Endothelial cell of umbilical vein (primary cell): ENCODE data around the gene ZNF74. TPM values are rescaled to one million over a fixed set of nuclear protein-coding genes. Genes with fewer than 3 reads are reported as not detected.

Experiments used
- BruUV-seq: library from RNA; stranded (reverse); fragments of 400-500 nt; replicated peaks from 2 replicates; lab custom pipeline; 2021; lab: Mats Ljungman, UMichigan
- CTCF ChIA-PET: fragments of 300-600, 350-600 bp; sonication (Branson Sonifier 250); formaldehyde crosslinking; loops from one replicate; lab custom pipeline; 2021; ENCODE audit warnings: antibody characterized with exemption, inconsistent platforms; lab: Charles Lee
- POLR2A ChIA-PET: fragments of 300-600, 350-600 bp; sonication (Branson Sonifier 250); formaldehyde crosslinking; loops from one replicate; lab custom pipeline; 2021; ENCODE audit warnings: antibody characterized with exemption, inconsistent platforms; lab: Charles Lee
- DNase-seq: peaks from one replicate; pipeline ENCODE4 v3.0.0-alpha.2; 2011; ENCODE audit warnings: low read depth, low spot score
- FAIRE-seq: peaks from 2 replicates; lab custom pipeline; 2011; peaks lifted over from hg19 to GRCh38; lab: Jason Lieb, UNC
- H2AFZ ChIP-seq: 2 replicates; pipeline ENCODE4 v1.6.0; 2012; ENCODE audit warnings: low read depth, low read length, control low read depth, inconsistent platforms
- H3K27ac ChIP-seq: 2 replicates; pipeline ENCODE4 v1.5.1; 2011; ENCODE audit warnings: low read depth, mild to moderate bottlenecking, control low read depth, low read length, moderate library complexity; ENCODE audit not compliant: insufficient read depth
- H3K27me3 ChIP-seq, 2 experiments: 2 replicates each; pipeline versions ENCODE4 v1.6.0 to v1.6.1; 2011; ENCODE audit warnings: low read length in 2 of 2, mixed read lengths in 1 of 2; ENCODE audit not compliant: control insufficient read depth in 2 of 2, insufficient read depth in 2 of 2
- H3K36me3 ChIP-seq, 2 experiments: 2 replicates in 1 of 2; 3 replicates in 1 of 2; pipeline ENCODE4 v1.5.1; 2011; ENCODE audit warnings: low read length in 2 of 2, mild to moderate bottlenecking in 1 of 2, moderate library complexity in 1 of 2; ENCODE audit not compliant: control insufficient read depth in 2 of 2, insufficient read depth in 2 of 2; ENCODE audit errors: extremely low read depth in 1 of 2
- H3K4me1 ChIP-seq: 3 replicates; pipeline ENCODE4 v1.5.1; 2011; ENCODE audit warnings: mild to moderate bottlenecking, low read length; ENCODE audit not compliant: control insufficient read depth, insufficient read depth; ENCODE audit errors: extremely low read depth
- H3K4me2 ChIP-seq: 2 replicates; pipeline ENCODE4 v1.6.1; 2011; ENCODE audit warnings: low read length, control low read depth, mixed read lengths; ENCODE audit not compliant: insufficient read depth
- H3K4me3 ChIP-seq, 3 experiments: fragments of 200-600 bp in 1 of 3; sonication (generic), shearing (Covaris generic) in 1 of 3; replicated peaks in 1 of 3; 2 replicates each; pipeline ENCODE4 v1.5.1; 2011 to 2016; ENCODE audit warnings: control low read depth in 3 of 3, low read length in 3 of 3, mild to moderate bottlenecking in 2 of 3, inconsistent platforms in 1 of 3, low read depth in 1 of 3, moderate library complexity in 1 of 3; ENCODE audit not compliant: insufficient read depth in 1 of 3
- H3K79me2 ChIP-seq: 2 replicates; pipeline ENCODE4 v1.6.0; 2012; ENCODE audit warnings: low read length, inconsistent platforms; ENCODE audit not compliant: control insufficient read depth, insufficient read depth
- H3K9ac ChIP-seq: replicated peaks from 2 replicates; pipeline ENCODE3; 2011; ENCODE audit warnings: low read length, control low read depth; ENCODE audit not compliant: insufficient read depth; ENCODE audit errors: extremely low read depth
- H3K9me1 ChIP-seq: replicated peaks from 3 replicates; pipeline ENCODE4 v1.6.0; 2011; ENCODE audit warnings: mild to moderate bottlenecking, low read length; ENCODE audit not compliant: control insufficient read depth, insufficient read depth; ENCODE audit errors: extremely low read depth
- H3K9me3 ChIP-seq: replicated peaks from 2 replicates; pipeline ENCODE4 v1.5.1; 2012; ENCODE audit warnings: low read length, inconsistent platforms; ENCODE audit not compliant: control insufficient read depth, insufficient read depth
- H4K20me1 ChIP-seq: replicated peaks from 2 replicates; pipeline ENCODE3; 2011; ENCODE audit warnings: mild to moderate bottlenecking, low read length; ENCODE audit not compliant: control insufficient read depth, insufficient read depth; ENCODE audit errors: extremely low read depth
- CTCF ChIP-seq, 2 donors: IDR thresholded peaks; 1 replicate in 1 of 2; 2 replicates in 1 of 2; pipeline ENCODE4 v1.5.1; 2011; ENCODE audit warnings: low read length in 2 of 2, mild to moderate bottlenecking in 2 of 2, moderate library complexity in 2 of 2, control low read depth in 1 of 2, inconsistent platforms in 1 of 2, low read depth in 1 of 2; ENCODE audit not compliant: insufficient read depth in 1 of 2; ENCODE audit errors: extremely low read depth in 1 of 2
- EZH2 ChIP-seq: IDR thresholded peaks from 2 replicates; pipeline ENCODE4 v1.6.1; 2012; ENCODE audit warnings: borderline replicate concordance, low read depth, mild to moderate bottlenecking, moderate library complexity, low read length, inconsistent platforms; ENCODE audit not compliant: severe bottlenecking
- FOS ChIP-seq: IDR thresholded peaks from 2 replicates; pipeline ENCODE4 v1.6.1; 2011; ENCODE audit warnings: mild to moderate bottlenecking, low read length, moderate library complexity, borderline replicate concordance; ENCODE audit not compliant: insufficient read depth
- GATA2 ChIP-seq: IDR thresholded peaks from 2 replicates; pipeline ENCODE4 v1.7.0; 2011; ENCODE audit warnings: low read depth, mild to moderate bottlenecking, moderate library complexity, mixed read lengths, low read length; ENCODE audit not compliant: insufficient read length, insufficient read depth
- JUN ChIP-seq: IDR thresholded peaks from 2 replicates; pipeline ENCODE4 v1.6.1; 2011; ENCODE audit warnings: borderline replicate concordance, low read depth; ENCODE audit not compliant: insufficient read length, insufficient read depth
- MAX ChIP-seq: IDR thresholded peaks from 2 replicates; pipeline ENCODE4 v1.6.1; 2011; ENCODE audit not compliant: insufficient read depth, insufficient read length
- MYC ChIP-seq: IDR thresholded peaks from one replicate; pipeline ENCODE4 v1.6.1; 2011; ENCODE audit warnings: mild to moderate bottlenecking, low read depth, low read length
- POLR2A ChIP-seq: IDR thresholded peaks from 2 replicates; pipeline ENCODE4 v1.6.1; 2012; ENCODE audit warnings: low read depth, mild to moderate bottlenecking, control low read depth, low read length
- POLR2AphosphoS5 ChIP-seq: IDR thresholded peaks from 2 replicates; pipeline ENCODE4 v1.6.1; 2012; ENCODE audit warnings: low read depth, mild to moderate bottlenecking, control low read depth, low read length, moderate library complexity; ENCODE audit not compliant: insufficient read depth
- dilution Hi-C: fragments of 300-500 bp; cut with MboI; formaldehyde crosslinking; loops from one replicate; pipeline ENCODE4 v1.15.0; 2019; ENCODE audit warnings: low sequenced_read_pairs; ENCODE audit not compliant: extremely low pct_ligation_motif_present
- intact Hi-C: fragments of 100-400 bp; cut with micrococcal nuclease; formaldehyde crosslinking; loops from one replicate; pipeline ENCODE4 v1.10.0; 2022
- polyA plus RNA-seq, 4 experiments: library from polyadenylated mRNA; depleted of rRNA in 3 of 4; stranded (reverse) in 3 of 4; unstranded in 1 of 4; fragments of >200 nt; gene quantifications; 2 replicates each; pipeline versions ENCODE4 v1.2.1 to v1.2.3, GENCODE V29; 2011 to 2012; ENCODE audit warnings: missing spikeins in 1 of 4
- total RNA-seq: library from RNA; stranded (reverse); gene quantifications from 2 replicates; pipeline ENCODE4 v1.2.3, GENCODE V29; 2021

The ZNF74 gene
- total and polyA plus RNA-seq, 2 donors (not counting 3 experiments of a cell fraction or from before 2014, with no cell fraction given): 8.6 to 13.4 TPM

GRCh38 chr22:20407829-20408228 is 13.9 kb downstream of the ZNF74 start:
- DNase-seq (no peak), FAIRE-seq (no peak)
- dilution Hi-C loops (no loop called here), intact Hi-C loops (no loop called here)
- H3K9me3 ChIP-seq: no peaks in the 10 kb centered on the region
- no peaks in the 10 kb centered on the region for H3K9me1 ChIP-seq
- H3K79me2 ChIP-seq: no peaks in the 10 kb centered on the region
- no peaks in the 10 kb centered on the region for H3K4me1 ChIP-seq
- H4K20me1 ChIP-seq: no peaks in the 10 kb centered on the region
- ChIA-PET POLR2A (no interaction called here), CTCF (interaction anchor here (0.8 to 3.2 kb wide), 4 partner anchors 9 to 53 kb away, joined by 3 to 32 read pairs (median 4); no protein-coding TSS in a partner anchor)
- no peak overlapping the region for H3K27ac ChIP-seq
- peaks cover 0 to 3% of the 10 kb centered on the region in 2 experiments for H3K27me3 ChIP-seq
- no peak overlapping the region for H3K4me3 ChIP-seq
- H2AFZ ChIP-seq: no peak overlapping the region
- TF ChIP-seq MYC: no peak
- no peak for TF ChIP-seq POLR2A
- TF ChIP-seq GATA2: no peak
- TF ChIP-seq CTCF (IDR thresholded peaks at IDR 0.05; ENCODE audit: extremely low read depth in 1 of 2, insufficient read depth in 1 of 2, low read depth in 1 of 2, low read length in 2 of 2): no peak
- no peak for TF ChIP-seq FOS
- TF ChIP-seq JUN: no peak
- TF ChIP-seq EZH2: no peak
- no peak for TF ChIP-seq MAX
- no peak for TF ChIP-seq POLR2AphosphoS5
- no TSS peak for BruUV-seq
- H3K36me3 ChIP-seq: peaks cover 7 to 23% of the 10 kb centered on the region in 2 experiments
- no peak overlapping the region for H3K4me2 ChIP-seq
- no peak overlapping the region for H3K9ac ChIP-seq
